SK-N-SH (cell line): ENCODE results near the gene DIP2A. TPM values are rescaled to one million over a fixed set of nuclear protein-coding genes. Genes with fewer than 3 reads are reported as not detected.

Experiments
- CTCF ChIA-PET: fragments of 300-600, 350-600 bp; formaldehyde crosslinking; extraction: SDS; loops from one replicate; lab custom pipeline; 2021; lab: Yijun Ruan, JAX
- POLR2A ChIA-PET: fragments of 350-600 bp; sonication (Branson Sonifier 250); formaldehyde crosslinking; extraction: SDS; loops from one replicate; lab custom pipeline; 2020; ENCODE audit warnings: antibody characterized with exemption, inconsistent platforms; lab: Yijun Ruan, JAX
- DNase-seq: peaks from one replicate; pipeline ENCODE4 v3.0.0; 2012
- H2AFZ ChIP-seq: fragments of 200-600 bp; sonication (generic); 2 replicates; pipeline ENCODE4 v1.8.1; 2016; ENCODE audit warnings: antibody characterized with exemption, mild to moderate bottlenecking, low read depth
- H3F3A ChIP-seq: fragments of 200-600 bp; sonication (generic); replicated peaks from 2 replicates; pipeline ENCODE3; 2016; ENCODE audit warnings: antibody characterized with exemption, mild to moderate bottlenecking; ENCODE audit not compliant: insufficient read depth
- H3K27ac ChIP-seq, 2 experiments: fragments of 200-500 bp in 1 of 2; fragments of 200-600 bp in 1 of 2; sonication (Bioruptor generic) in 1 of 2; sonication (generic), shearing (Covaris generic) in 1 of 2; 2 replicates each; pipeline versions ENCODE4 v1.5.1 to v1.6.1; 2014 to 2016; ENCODE audit warnings: low read depth in 2 of 2, inconsistent platforms in 1 of 2, low read length in 1 of 2, mild to moderate bottlenecking in 1 of 2, mixed read lengths in 1 of 2
- H3K27me3 ChIP-seq: fragments of 200-600 bp; sonication (generic), shearing (Covaris generic); 2 replicates; pipeline ENCODE4 v1.6.1; 2016; ENCODE audit warnings: mixed run types; ENCODE audit not compliant: insufficient read depth
- H3K36me3 ChIP-seq, 2 experiments: fragments of 200-500 bp in 1 of 2; fragments of 200-600 bp in 1 of 2; sonication (Bioruptor generic) in 1 of 2; sonication (generic) in 1 of 2; replicated peaks in 1 of 2; 2 replicates each; pipeline versions ENCODE3 to v1.5.1; 2014 to 2016; ENCODE audit warnings: low read length in 1 of 2, mild to moderate bottlenecking in 1 of 2; ENCODE audit not compliant: insufficient read depth in 2 of 2, control insufficient read depth in 1 of 2
- H3K4me1 ChIP-seq, 2 experiments: fragments of 200-500 bp in 1 of 2; fragments of 200-600 bp in 1 of 2; sonication (Bioruptor generic) in 1 of 2; sonication (generic), shearing (Covaris generic) in 1 of 2; 2 replicates each; pipeline versions ENCODE4 v1.5.1 to v1.6.1; 2014 to 2016; ENCODE audit warnings: low read depth in 1 of 2, low read length in 1 of 2, mixed run types in 1 of 2; ENCODE audit not compliant: insufficient read depth in 2 of 2, control insufficient read depth in 1 of 2
- H3K4me2 ChIP-seq: fragments of 200-600 bp; sonication (generic), shearing (Covaris generic); 2 replicates; pipeline ENCODE4 v1.6.1; 2017; ENCODE audit warnings: mixed run types
- H3K4me3 ChIP-seq, 2 experiments: fragments of 200-500 bp in 1 of 2; fragments of 200-600 bp in 1 of 2; sonication (Bioruptor generic) in 1 of 2; sonication (generic), shearing (Covaris generic) in 1 of 2; 2 replicates each; pipeline versions ENCODE4 v1.5.1 to v1.8.1; 2014 to 2016; ENCODE audit warnings: low read depth in 2 of 2, inconsistent platforms in 1 of 2, low read length in 1 of 2, mild to moderate bottlenecking in 1 of 2, mixed read lengths in 1 of 2, moderate library complexity in 1 of 2
- H3K79me2 ChIP-seq: fragments of 200-600 bp; sonication (generic); 2 replicates; pipeline ENCODE4 v1.8.1; 2017; ENCODE audit warnings: mild to moderate bottlenecking; ENCODE audit not compliant: insufficient read depth
- H3K9ac ChIP-seq: fragments of 200-600 bp; sonication (generic); 2 replicates; pipeline ENCODE4 v1.6.1; 2017; ENCODE audit warnings: mixed run types
- H3K9me2 ChIP-seq: fragments of 200-600 bp; sonication (generic); 2 replicates; pipeline ENCODE4 v1.6.1; 2017; ENCODE audit warnings: mixed run types
- H3K9me3 ChIP-seq: fragments of 200-600 bp; sonication (generic); 2 replicates; pipeline ENCODE4 v1.6.1; 2017; ENCODE audit warnings: mixed run types, mild to moderate bottlenecking, moderate library complexity
- H4K20me1 ChIP-seq: fragments of 200-600 bp; sonication (generic); 2 replicates; pipeline ENCODE4 v1.6.1; 2017; ENCODE audit warnings: mild to moderate bottlenecking, mixed run types; ENCODE audit not compliant: insufficient read depth
- CHD2 ChIP-seq: fragments of 150-350 bp; IDR thresholded peaks from 2 replicates; pipeline ENCODE4 v1.6.1; 2018; ENCODE audit warnings: low read length; ENCODE audit not compliant: partially characterized antibody
- EP300 ChIP-seq, 2 experiments: IDR thresholded peaks; 2 replicates each; pipeline versions ENCODE4 v1.4.0 to v1.6.1; 2012; ENCODE audit warnings: borderline replicate concordance in 1 of 2, low read depth in 1 of 2, low read length in 1 of 2
- EZH2phosphoT487 ChIP-seq: fragments of 200-600 bp; sonication (generic); IDR thresholded peaks from 2 replicates; pipeline ENCODE4 v1.6.1; 2017; ENCODE audit warnings: low read depth, mixed run types, mild to moderate bottlenecking, antibody characterized with exemption, moderate library complexity, borderline replicate concordance
- FOSL2 ChIP-seq: IDR thresholded peaks from 2 replicates; pipeline ENCODE4 v1.4.0; 2012; ENCODE audit warnings: low read depth, mild to moderate bottlenecking, moderate library complexity, borderline replicate concordance
- GABPA ChIP-seq: IDR thresholded peaks from 2 replicates; pipeline ENCODE4 v1.4.0; 2012; ENCODE audit warnings: low read depth, mild to moderate bottlenecking
- GATA2 ChIP-seq: sonication (generic); formaldehyde crosslinking; IDR thresholded peaks from 2 replicates; pipeline ENCODE4 v1.5.0; 2020; ENCODE audit warnings: mild to moderate bottlenecking, missing genetic modification reagents
- JUND ChIP-seq: IDR thresholded peaks from 2 replicates; pipeline ENCODE4 v1.4.0; 2012
- MEF2A ChIP-seq: IDR thresholded peaks from 2 replicates; pipeline ENCODE4 v1.4.0; 2012; ENCODE audit warnings: low read depth, borderline replicate concordance
- POLR2AphosphoS5 ChIP-seq: IDR thresholded peaks from 2 replicates; pipeline ENCODE4 v1.6.1; 2012; ENCODE audit warnings: low read depth, low read length
- SIN3A ChIP-seq: IDR thresholded peaks from 2 replicates; pipeline ENCODE4 v1.6.1; 2012; ENCODE audit warnings: low read depth, mild to moderate bottlenecking, low read length, moderate library complexity, borderline replicate concordance
- SMC3 ChIP-seq: IDR thresholded peaks from 2 replicates; pipeline ENCODE4 v1.6.1; 2012; ENCODE audit warnings: low read depth, low read length, improper control_type of control experiment
- TAF1 ChIP-seq: IDR thresholded peaks from 2 replicates; pipeline ENCODE4 v1.6.1; 2012; ENCODE audit warnings: low read depth, mild to moderate bottlenecking, low read length, moderate library complexity, borderline replicate concordance
- TCF12 ChIP-seq: IDR thresholded peaks from 2 replicates; pipeline ENCODE4 v1.4.0; 2012
- WGBS: methylation state at CpG from one replicate; pipeline ENCODE4 v1.1.6; 2017; ENCODE audit warnings: low lambda C conversion rate; 5-methylcytosine and 5-hydroxymethylcytosine counted together
- polyA plus RNA-seq, 3 experiments: library from polyadenylated mRNA; depleted of rRNA; stranded (reverse); fragments of >200 nt; gene quantifications; 2 replicates each; pipeline ENCODE4 v1.2.3, GENCODE V29; 2012
- TF ChIP-seq, protein P1 (sequence below): IDR thresholded peaks from 2 replicates; pipeline ENCODE4; 2012
- TF ChIP-seq, protein P2 (sequence below): IDR thresholded peaks from 2 replicates; pipeline ENCODE4 v1.4.0; 2012; ENCODE audit warnings: low read depth, borderline replicate concordance
- TF ChIP-seq, protein P3 (sequence below): IDR thresholded peaks from 2 replicates; pipeline ENCODE4 v1.4.0; 2012; ENCODE audit warnings: low read depth, borderline replicate concordance
- TF ChIP-seq, protein P4 (sequence below): fragments of 150-350 bp; IDR thresholded peaks from 2 replicates; pipeline ENCODE4 v1.6.1; 2016; ENCODE audit warnings: mild to moderate bottlenecking, low read depth, low read length

The DIP2A gene
- polyA plus RNA-seq, 1 of the 3 experiments (the other 2 are of a cell fraction) = 26.9 TPM

DNA sequence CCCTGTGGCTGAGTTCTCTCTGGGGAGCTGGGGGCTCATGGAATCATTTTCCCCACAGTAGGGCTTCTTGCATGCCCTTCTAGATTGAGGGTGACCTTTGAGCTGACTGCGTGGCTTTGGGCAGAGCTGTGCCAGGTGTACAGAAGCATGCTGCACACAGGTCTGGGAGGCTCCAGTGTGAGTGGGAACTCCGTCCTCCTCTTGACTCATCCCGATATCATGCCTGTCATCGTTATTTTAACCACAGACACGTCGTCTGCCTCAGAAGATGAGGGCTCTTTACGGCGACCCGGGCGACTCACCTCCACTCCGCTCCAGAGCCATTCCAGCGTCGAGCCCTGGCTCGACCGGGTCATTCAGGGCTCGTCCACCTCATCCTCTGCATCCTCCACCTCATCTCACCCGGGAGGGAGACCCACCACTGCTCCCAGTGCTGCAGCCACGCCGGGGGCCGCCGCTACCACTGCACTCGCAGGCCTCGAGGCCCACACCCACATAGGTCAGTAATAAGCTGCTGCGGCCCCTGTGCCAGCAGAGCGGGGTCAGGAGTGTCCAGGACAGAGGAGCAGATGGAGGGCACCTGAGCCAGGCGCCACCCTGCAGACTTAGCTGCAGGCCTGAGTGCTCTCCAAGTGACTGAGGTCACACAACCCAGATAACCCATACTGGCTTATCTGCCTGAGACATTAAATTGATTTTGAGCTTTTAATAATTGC lies 39.8 kb downstream of the DIP2A start:
- Histone ChIP-seq H3K79me2 (peaks cover 19% of the 10 kb centered on the region; the same call in 1 of the 2 replicates), H3K9me3 (no peaks in the 10 kb centered on the region), H3K4me3 (no peak overlapping the region), H3K27me3 (no peaks in the 10 kb centered on the region), H3K36me3 (peaks cover 40 to 43% of the 10 kb centered on the region in 2 experiments), H3K4me1 (peaks cover 0 to 15% of the 10 kb centered on the region in 2 experiments), H3K27ac (no peak overlapping the region), H3K9me2 (no peaks in the 10 kb centered on the region), H3K9ac (no peak overlapping the region), H2AFZ (no peak overlapping the region), H3K4me2 (no peak overlapping the region), H4K20me1 (no peaks in the 10 kb centered on the region), H3F3A (no peaks in the 10 kb centered on the region)
- TF ChIP-seq TAF1 = no peak
- no peak for TF ChIP-seq EP300 (IDR thresholded peaks at IDR 0.05; ENCODE audit: borderline replicate concordance in 1 of 2, low read depth in 1 of 2, low read length in 1 of 2)
- TF ChIP-seq, protein P1, sequence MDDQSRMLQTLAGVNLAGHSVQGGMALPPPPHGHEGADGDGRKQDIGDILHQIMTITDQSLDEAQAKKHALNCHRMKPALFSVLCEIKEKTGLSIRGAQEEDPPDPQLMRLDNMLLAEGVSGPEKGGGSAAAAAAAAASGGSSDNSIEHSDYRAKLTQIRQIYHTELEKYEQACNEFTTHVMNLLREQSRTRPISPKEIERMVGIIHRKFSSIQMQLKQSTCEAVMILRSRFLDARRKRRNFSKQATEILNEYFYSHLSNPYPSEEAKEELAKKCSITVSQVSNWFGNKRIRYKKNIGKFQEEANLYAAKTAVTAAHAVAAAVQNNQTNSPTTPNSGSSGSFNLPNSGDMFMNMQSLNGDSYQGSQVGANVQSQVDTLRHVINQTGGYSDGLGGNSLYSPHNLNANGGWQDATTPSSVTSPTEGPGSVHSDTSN = 0 out of 2 replicates have a peak, but pooled peaks have one; percentile 16
- TF ChIP-seq GATA2 (CRISPR knock-in tag) = no peak
- 0 out of 2 replicates have a peak, but pooled peaks have one; percentile 11 for TF ChIP-seq TCF12
- peak; percentile 11; the same call in 1 of the 2 replicates for TF ChIP-seq FOSL2
- TF ChIP-seq MEF2A = no peak
- no peak for TF ChIP-seq GABPA
- TF ChIP-seq CHD2 = no peak
- ChIA-PET CTCF (no interaction called here), POLR2A (interaction anchor here (0.7 kb wide), 1 partner anchor 75 kb away, joined by 3 read pairs; no protein-coding TSS in a partner anchor)
- no peak for DNase-seq
- 78% methylated on average over 26 of the region's 26 CpGs for WGBS

DNA sequence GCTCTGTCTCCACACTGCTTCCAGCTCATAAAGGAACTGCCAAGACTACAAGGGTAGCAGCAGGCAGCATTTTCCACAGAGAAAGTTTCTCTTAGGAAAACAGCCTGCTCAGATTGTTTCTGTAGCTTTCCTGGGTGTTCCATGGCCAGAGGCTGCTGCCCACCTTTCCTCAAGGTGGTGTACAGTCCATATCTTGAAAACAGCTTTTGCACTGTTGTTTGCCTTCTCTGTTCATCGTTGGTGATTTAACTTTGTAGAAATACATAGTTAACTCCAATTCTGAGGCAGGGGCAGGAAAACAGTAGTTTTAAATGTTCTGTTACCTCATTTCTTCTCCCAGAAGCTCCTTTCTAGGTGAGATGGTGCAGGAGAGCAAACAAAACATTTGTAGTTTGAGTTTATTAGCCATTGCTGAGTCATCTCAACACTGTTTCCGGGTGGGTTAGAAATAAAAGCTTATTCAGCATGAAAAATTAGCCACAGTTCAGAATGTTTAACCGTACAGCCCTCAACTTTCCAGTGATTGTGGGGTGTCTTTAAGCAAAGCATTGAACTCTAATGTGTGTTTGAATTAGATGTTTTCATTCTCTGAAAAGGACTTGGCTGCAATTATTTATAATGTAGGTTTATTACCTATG lies 41.7 kb downstream of the DIP2A start:
- H2AFZ ChIP-seq = no peak overlapping the region
- H3K27ac ChIP-seq = peak overlapping the region; percentile 23 to 41; a peak in 3 of 4 replicates
- 38% methylated on average over 3 of the region's 3 CpGs for WGBS
- H3K9me3 ChIP-seq = no peaks in the 10 kb centered on the region
- H3K9ac ChIP-seq = peak overlapping the region; percentile 13; the same call in 1 of the 2 replicates
- peak overlapping the region; percentile 48; the same call in 1 of the 2 replicates for H3K4me2 ChIP-seq
- CTCF ChIA-PET = no interaction called here
- H3K79me2 ChIP-seq = peaks cover 11% of the 10 kb centered on the region; the same call in 1 of the 2 replicates
- POLR2A ChIA-PET = no interaction called here
- no peak for TF ChIP-seq SMC3
- no peak for TF ChIP-seq TCF12
- TF ChIP-seq SIN3A = no peak
- no peak for TF ChIP-seq EZH2phosphoT487
- no peak for TF ChIP-seq POLR2AphosphoS5
- TF ChIP-seq JUND = no peak
- TF ChIP-seq, protein P2, sequence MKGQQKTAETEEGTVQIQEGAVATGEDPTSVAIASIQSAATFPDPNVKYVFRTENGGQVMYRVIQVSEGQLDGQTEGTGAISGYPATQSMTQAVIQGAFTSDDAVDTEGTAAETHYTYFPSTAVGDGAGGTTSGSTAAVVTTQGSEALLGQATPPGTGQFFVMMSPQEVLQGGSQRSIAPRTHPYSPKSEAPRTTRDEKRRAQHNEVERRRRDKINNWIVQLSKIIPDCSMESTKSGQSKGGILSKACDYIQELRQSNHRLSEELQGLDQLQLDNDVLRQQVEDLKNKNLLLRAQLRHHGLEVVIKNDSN = no peak
- TF ChIP-seq, protein P3, sequence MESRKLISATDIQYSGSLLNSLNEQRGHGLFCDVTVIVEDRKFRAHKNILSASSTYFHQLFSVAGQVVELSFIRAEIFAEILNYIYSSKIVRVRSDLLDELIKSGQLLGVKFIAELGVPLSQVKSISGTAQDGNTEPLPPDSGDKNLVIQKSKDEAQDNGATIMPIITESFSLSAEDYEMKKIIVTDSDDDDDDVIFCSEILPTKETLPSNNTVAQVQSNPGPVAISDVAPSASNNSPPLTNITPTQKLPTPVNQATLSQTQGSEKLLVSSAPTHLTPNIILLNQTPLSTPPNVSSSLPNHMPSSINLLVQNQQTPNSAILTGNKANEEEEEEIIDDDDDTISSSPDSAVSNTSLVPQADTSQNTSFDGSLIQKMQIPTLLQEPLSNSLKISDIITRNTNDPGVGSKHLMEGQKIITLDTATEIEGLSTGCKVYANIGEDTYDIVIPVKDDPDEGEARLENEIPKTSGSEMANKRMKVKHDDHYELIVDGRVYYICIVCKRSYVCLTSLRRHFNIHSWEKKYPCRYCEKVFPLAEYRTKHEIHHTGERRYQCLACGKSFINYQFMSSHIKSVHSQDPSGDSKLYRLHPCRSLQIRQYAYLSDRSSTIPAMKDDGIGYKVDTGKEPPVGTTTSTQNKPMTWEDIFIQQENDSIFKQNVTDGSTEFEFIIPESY = no peak
- no peak for TF ChIP-seq CHD2
- no peak for TF ChIP-seq EP300 (IDR thresholded peaks at IDR 0.05; ENCODE audit: borderline replicate concordance in 1 of 2, low read depth in 1 of 2, low read length in 1 of 2)
- TF ChIP-seq, protein P4, sequence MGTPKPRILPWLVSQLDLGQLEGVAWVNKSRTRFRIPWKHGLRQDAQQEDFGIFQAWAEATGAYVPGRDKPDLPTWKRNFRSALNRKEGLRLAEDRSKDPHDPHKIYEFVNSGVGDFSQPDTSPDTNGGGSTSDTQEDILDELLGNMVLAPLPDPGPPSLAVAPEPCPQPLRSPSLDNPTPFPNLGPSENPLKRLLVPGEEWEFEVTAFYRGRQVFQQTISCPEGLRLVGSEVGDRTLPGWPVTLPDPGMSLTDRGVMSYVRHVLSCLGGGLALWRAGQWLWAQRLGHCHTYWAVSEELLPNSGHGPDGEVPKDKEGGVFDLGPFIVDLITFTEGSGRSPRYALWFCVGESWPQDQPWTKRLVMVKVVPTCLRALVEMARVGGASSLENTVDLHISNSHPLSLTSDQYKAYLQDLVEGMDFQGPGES = no peak
- DNase-seq = no peak
- no peaks in the 10 kb centered on the region for H3K9me2 ChIP-seq
- peaks cover 38 to 42% of the 10 kb centered on the region in 2 experiments for H3K36me3 ChIP-seq
- peaks cover 0 to 15% of the 10 kb centered on the region in 2 experiments for H3K4me1 ChIP-seq
- H3F3A ChIP-seq = no peaks in the 10 kb centered on the region
- H4K20me1 ChIP-seq = no peaks in the 10 kb centered on the region
- no peaks in the 10 kb centered on the region for H3K27me3 ChIP-seq
- no peak overlapping the region for H3K4me3 ChIP-seq
